GM19239 (cell line): ENCODE data around the gene RRP36.
"Not testable (repeated sequence)": the region's sequence is repeated elsewhere in the genome, so short reads cannot be mapped to it uniquely, and the experiment has no call there.

ENCODE experiments used
- DNase-seq: peaks from one replicate; pipeline ENCODE4 v3.0.0; 2011; ENCODE audit warnings: low spot score; ENCODE audit not compliant: insufficient read length
- FAIRE-seq: peaks from 2 replicates; lab custom pipeline; 2011; peaks lifted over from hg19 to GRCh38; lab: Jason Lieb, UNC

RRP36 gene

DNA sequence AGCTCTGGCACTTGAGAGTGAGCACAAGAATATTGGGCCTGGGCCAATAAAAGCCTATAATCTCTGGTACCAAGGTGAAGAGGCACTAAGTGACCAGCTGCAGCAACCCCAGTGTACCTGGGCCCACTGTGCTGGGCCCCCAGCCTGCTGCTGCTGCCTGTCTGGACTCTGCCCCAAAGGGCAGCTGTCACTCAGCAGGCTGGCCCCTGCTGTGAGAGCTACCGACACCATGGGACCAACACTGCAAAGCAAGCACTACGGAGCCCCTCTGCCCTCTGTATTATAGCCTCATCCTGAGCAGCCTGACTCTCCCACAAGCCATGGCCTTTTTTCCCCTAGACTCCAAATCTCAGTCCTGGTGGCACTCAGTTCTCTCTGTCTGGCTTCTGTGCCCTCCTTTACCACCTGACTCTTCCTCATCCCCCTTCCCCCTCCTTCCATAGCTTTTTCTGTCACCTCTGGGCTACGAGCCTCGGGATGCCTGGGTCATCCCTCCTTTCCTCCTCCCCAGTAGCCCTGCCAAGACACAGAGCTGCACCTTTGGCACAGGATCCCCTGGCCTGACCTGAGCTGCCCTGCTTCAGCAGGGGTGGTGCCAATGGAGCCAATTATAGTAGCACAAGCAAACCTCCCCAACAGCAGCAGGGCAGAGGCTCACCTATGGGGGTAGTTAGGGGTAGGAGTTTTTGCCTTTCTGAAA is 14.2 kb downstream of the RRP36 start:
- DNase-seq (no peak), FAIRE-seq (no peak)

DNA sequence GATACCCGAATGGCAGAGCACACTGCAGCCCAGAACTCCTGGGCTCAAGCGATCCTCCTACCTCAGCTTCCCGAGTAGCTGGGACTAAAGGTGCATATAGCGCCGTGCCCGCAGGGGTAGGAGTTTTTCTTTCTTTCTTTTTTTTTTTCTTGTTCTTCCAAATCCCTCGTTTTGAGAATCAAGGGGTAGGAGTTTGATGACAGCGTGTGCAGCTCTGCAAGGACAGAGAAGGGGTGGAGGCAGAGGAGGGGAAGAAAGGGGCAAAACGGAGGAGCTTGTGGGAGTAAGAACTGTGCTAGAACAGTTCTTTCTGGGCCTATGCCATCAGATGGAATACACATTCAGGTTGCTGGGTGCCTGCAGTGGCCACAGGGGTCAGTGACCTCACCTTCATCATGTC is 15.3 kb downstream of the RRP36 start:
- FAIRE-seq (no peak), DNase-seq (no peak)

- no peak for DNase-seq
- FAIRE-seq, result no peak
These were observed 15.8 kb downstream of the RRP36 start for GRCh38 chr6:43037197-43037596.

GRCh38 chr6:43037706-43038105 is 16.3 kb downstream of the RRP36 start:
- DNase-seq (no peak), FAIRE-seq (no peak)

GRCh38 chr6:43038727-43039126 is 17.3 kb downstream of the RRP36 start:
- DNase-seq (no peak), FAIRE-seq (no peak)

DNA sequence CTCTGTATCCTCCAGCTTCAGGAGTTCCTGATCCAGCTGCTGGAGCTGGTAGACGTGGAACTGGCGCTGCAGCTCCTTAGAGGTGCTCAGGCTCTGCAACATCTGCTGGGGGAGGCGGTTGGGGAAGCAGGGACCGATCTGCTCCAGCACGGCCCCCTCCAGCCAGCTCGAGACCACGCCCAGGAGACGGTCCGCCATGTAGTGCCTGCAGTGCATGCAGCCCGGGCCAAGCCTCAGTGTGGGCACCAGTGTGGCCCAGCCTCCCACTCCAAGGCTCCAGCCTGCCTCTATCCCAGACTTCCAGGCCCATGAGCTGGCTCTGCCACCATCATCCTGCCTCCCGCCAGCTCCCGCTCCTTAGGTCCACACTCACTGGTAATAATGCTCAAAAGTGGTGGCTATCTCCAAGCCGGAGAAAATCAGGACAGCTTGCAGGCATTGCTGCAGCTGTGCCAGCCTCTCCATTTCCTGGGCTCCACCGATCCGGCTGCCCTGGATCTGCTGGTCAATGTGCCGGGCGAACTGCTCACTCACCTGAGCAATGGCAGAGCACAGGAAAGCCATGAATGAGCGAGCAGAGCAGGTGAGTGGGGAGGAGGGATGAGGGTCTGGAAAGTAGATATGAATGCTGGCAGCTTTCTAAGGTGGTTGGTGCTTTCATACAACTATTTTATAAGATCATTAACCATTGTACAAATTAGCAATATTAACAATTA is 19.3 kb downstream of the RRP36 start:
- no peak for DNase-seq
- FAIRE-seq, result no peak

- not testable (repeated sequence) for FAIRE-seq, DNase-seq
These were observed 20.1 kb downstream of the RRP36 start for GRCh38 chr6:43041475-43041874.

- FAIRE-seq, result no peak
- DNase-seq, result no peak
These were observed 21.9 kb downstream of the RRP36 start for GRCh38 chr6:43043310-43043709.

DNA sequence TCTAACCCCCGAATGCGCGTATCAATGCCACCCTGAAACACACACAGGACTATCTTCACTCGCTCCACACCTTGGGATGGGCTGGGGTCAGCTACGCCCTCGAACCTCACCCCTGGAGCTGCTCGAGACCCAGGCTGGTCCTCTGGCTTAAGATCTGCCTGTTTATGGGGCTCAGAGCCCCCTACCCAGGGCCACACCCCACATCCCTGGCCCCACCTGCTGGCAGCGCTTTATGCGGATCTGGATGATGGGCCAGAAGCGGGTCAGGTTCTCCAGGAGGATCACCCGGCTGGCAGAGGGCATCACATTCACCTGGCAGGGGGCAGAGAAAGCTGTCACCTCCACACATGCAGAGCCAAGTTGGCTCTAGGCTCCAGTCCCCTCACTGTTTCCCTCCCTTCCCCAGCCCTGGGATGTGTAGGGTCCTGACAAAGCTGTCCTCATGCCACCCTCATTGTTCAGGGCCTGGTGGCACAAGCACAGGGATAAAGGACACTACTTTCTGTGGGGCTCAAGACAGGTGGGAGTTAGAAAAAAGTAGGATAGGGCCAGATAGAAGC is 24.0 kb downstream of the RRP36 start:
- FAIRE-seq, result no peak
- DNase-seq, result no peak

DNA sequence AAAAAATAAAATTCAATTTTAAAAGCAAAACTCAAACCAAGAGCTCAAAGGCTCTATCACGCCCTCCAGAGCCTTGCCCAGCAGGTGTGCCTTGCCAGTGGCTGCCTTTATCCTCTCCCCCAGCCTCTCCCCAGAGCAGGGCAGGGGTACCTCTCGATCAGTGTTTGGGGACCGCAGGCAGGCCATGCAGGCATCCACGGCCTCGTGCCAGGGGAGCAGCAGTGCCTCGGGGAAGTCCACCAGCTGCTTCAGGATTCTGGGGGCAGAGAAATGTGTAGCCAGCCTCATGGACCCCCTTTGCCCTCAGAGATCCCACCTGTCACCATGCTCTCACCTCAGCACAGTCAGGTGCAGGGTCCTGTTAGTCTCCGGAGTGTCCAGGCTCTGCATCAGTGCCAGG is 26.6 kb downstream of the RRP36 start:
- no peak for FAIRE-seq
- DNase-seq, result no peak

GRCh38 chr6:43050981-43051380 is 29.6 kb downstream of the RRP36 start:
- FAIRE-seq (no peak), DNase-seq (no peak)

DNA sequence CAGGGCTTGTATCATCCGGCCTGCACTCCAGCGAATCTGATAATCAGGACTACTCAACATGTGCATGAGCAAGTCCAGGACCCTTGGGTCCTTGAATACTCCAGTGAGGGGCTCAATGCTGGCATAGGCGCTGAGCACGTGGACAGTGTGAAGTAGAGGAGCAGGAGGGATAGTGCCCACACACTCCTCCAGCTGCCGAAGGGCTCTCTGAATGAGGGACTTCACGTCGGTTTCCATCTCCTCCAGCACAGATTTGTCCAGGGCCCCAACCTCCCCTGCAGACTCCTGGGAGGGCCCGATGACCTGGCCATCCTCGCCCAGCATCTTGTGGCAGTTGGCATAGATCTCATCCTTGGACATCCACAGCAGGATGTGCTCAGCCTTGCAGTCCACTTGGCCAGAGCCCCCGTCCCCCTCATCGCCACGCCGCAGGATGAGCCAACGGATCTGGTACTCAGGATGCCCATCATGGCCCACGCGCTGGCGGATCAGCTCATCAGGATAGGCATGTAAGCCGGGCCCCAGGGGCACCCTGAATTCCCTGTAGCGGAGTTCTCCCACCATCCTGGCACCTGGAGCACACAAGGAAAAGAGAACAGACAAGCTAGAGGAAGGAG is 30.9 kb downstream of the RRP36 start:
- no peak for FAIRE-seq
- DNase-seq, result no peak

DNA sequence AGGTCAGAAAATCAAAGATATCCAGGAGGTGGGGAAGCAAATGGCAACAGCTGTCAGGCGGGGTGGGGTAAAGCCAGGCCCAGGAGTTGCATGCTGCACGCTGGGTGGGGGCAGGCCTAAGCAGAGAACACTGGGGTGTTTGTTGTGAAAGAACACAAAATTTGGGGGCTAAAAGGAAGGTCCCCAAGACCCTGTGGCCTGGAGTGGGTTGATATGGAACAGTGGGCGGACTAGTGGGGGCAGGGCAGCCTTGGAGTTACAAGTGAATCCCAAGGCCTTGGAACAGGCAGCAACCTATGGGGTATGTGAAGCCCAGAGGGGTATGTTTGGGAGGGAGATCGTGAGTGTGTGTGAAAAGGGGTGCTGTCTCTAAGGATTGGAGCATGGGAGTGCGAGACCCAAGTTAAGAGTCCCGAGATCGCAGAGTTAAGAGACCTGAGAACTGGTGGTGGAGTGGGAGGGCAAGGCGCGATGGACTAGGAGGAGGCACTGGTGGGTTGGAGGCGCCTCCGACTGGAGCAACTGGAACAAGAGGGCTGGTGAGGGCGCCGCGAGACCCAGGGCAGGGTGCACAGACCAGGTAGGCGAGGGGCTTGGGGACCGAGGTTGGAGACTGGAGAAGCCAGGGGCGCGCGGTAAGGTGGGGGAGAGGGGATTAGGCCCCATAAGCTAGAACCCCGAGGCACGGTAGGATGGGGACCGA is 31.6 kb downstream of the RRP36 start:
- FAIRE-seq (no peak), DNase-seq (no peak)

GRCh38 chr6:43053545-43054205 is 32.3 kb downstream of the RRP36 start, which contains the start of gene CUL7:
Gene CUL7, minus strand, starts transcription at chr6:43053851. Its CDS starts 1,063 bp downstream, at chr6:43052788.
- DNase-seq (peak; percentile 95), FAIRE-seq (peak; percentile 84)

- no peak for FAIRE-seq
- no peak for DNase-seq
These were observed 33.0 kb downstream of the RRP36 start for GRCh38 chr6:43054206-43054943.

- FAIRE-seq (no peak), DNase-seq (no peak)
These were observed 34.5 kb downstream of the RRP36 start for GRCh38 chr6:43055966-43056365.

DNA sequence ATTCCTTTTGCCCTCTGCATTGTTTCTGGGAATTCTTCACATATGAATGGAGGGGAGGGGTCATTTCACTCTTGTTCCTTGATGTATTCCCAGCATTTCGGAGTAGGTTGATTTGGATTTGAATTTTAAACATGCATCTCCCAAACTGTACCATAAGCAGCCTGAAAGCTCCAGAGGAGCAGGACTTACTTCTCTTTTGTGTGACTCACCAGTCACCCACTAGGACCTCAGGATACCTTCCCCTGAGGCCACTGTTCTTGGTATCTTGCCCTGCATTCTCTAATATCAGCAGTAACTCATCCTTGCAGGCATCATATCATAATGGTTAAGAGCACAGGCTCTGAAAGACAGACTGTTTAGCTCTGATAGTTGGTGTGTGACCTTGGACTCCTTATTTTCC is 37.1 kb downstream of the RRP36 start:
- no peak for FAIRE-seq

DNA sequence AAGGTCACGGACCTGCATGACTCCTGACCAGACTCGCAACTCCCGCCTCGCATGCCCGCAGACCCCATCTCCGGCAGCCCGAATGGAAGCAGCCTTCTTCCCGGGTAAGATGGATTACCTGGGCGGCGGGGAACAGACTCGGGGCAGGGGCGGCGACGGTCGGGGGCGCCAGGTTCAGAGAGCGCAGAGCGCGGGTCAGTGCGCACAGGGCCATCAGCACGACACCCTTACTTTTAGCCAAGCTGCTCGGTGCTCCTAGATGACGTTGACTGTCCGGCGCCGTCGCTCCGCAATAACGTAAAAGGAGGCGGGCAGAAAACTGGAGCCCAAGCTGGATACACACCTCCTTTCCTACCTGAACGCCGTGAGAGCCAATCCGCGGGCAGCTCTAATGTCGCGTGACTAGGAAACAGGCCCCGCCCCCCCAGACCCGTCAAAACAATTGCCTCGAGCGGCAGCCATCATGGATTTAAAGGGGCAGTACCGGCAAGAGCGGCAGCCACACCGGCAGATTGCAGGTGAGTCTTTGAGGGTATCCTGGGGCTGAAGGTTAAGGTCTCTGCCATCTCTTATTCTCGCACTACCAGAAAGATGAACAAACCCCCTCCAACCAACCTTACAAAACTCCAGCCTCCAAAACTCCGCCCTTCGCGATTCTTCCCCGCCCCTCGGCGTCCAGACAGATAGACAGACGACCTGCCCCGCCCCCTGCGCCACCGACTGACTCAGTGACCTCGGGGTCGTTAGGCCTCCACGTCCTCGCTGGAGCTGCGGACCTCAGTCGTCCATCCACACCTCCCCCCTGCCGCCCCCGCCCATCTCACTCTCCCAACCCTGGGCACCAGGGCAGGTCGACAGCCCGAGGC is 38.0 kb downstream of the RRP36 start, which contains the start of the genes KLC4 and MRPL2:
Gene KLC4, plus strand, starts transcription at position 464 of the 866 bp plus-strand sequence. CDS start 1,705 bp downstream, outside the sequence.
Gene MRPL2, minus strand, starts transcription at position 267 of the 866 bp plus-strand sequence. Its CDS starts 53 bp downstream, at position 214.
- DNase-seq (peak; percentile 98), FAIRE-seq (peak; percentile 92)

More for the DNA sequence above, 37.1 kb downstream of the RRP36 start:
- DNase-seq, result no peak
